ENCODE data around the gene SPECC1. TPM values are rescaled to one million over a fixed set of nuclear protein-coding genes. Genes with fewer than 3 reads are reported as not detected.

SPECC1 gene
- total RNA-seq, 2 donors from 2014 or later: 53.5 to 78.3 TPM

GRCh38 chr17:20205609-20206008 lies 196.4 kb downstream of the SPECC1 start:
- no peak for TF ChIP-seq CTCF (IDR thresholded peaks at IDR 0.05)
- intact Hi-C loops (cut with DNase I): loop anchor here (10.0 kb wide), 1 partner anchor 51 kb away; no protein-coding TSS in a partner anchor
- DNase-seq: peak; percentile 1
- no peaks in the 10 kb centered on the region for H3K4me1 ChIP-seq
- H3K27ac ChIP-seq: no peak overlapping the region
- H3K9me3 ChIP-seq: no peaks in the 10 kb centered on the region
- no peak overlapping the region for H3K9ac ChIP-seq (ENCODE audit: low read depth in 2 of 2, low read length in 2 of 2)
- no peak overlapping the region for H3K4me3 ChIP-seq
- H3K36me3 ChIP-seq: no peaks in the 10 kb centered on the region
- no peaks in the 10 kb centered on the region for H3K27me3 ChIP-seq

- H3K9ac ChIP-seq (ENCODE audit: low read depth in 2 of 2, low read length in 2 of 2): no peak overlapping the region
- no peak overlapping the region for H3K27ac ChIP-seq
- no peaks in the 10 kb centered on the region for H3K9me3 ChIP-seq
- no peaks in the 10 kb centered on the region for H3K27me3 ChIP-seq
- intact Hi-C loops (cut with DNase I): loop anchor here (10.0 kb wide), 1 partner anchor 51 kb away; no protein-coding TSS in a partner anchor
- H3K4me1 ChIP-seq: no peaks in the 10 kb centered on the region
- DNase-seq: no peak
- H3K4me3 ChIP-seq: no peak overlapping the region
- no peaks in the 10 kb centered on the region for H3K36me3 ChIP-seq
- no peak for TF ChIP-seq CTCF (IDR thresholded peaks at IDR 0.05)
Observed at GRCh38 chr17:20206068-20206467, 196.9 kb downstream of the SPECC1 start.

GRCh38 chr17:20206591-20206990 lies 197.4 kb downstream of the SPECC1 start:
- Histone ChIP-seq H3K27me3 (no peaks in the 10 kb centered on the region), H3K4me3 (no peak overlapping the region), H3K9ac (ENCODE audit: low read depth in 2 of 2, low read length in 2 of 2) (no peak overlapping the region), H3K4me1 (no peaks in the 10 kb centered on the region), H3K9me3 (no peaks in the 10 kb centered on the region), H3K27ac (no peak overlapping the region), H3K36me3 (no peaks in the 10 kb centered on the region)
- no peak for TF ChIP-seq CTCF (IDR thresholded peaks at IDR 0.05)
- intact Hi-C loops (cut with DNase I): loop anchor here (10.0 kb wide), 1 partner anchor 52 kb away; no protein-coding TSS in a partner anchor
- no peak for DNase-seq

- TF ChIP-seq CTCF (IDR thresholded peaks at IDR 0.05): no peak
- Histone ChIP-seq H3K4me1 (no peaks in the 10 kb centered on the region), H3K36me3 (no peaks in the 10 kb centered on the region), H3K4me3 (no peak overlapping the region), H3K9ac (ENCODE audit: low read depth in 2 of 2, low read length in 2 of 2) (no peak overlapping the region), H3K9me3 (no peaks in the 10 kb centered on the region), H3K27me3 (no peaks in the 10 kb centered on the region), H3K27ac (no peak overlapping the region)
- DNase-seq: no peak
- intact Hi-C loops (cut with DNase I): loop anchor here (10.0 kb wide), 1 partner anchor 53 kb away; no protein-coding TSS in a partner anchor
Observed at GRCh38 chr17:20207262-20207985, 198.3 kb downstream of the SPECC1 start.

GRCh38 chr17:20208717-20209116 lies 199.6 kb downstream of the SPECC1 start:
- intact Hi-C loops (cut with DNase I): loop anchor here (10.0 kb wide), 1 partner anchor 54 kb away; no protein-coding TSS in a partner anchor
- Histone ChIP-seq H3K27me3 (no peaks in the 10 kb centered on the region), H3K36me3 (no peaks in the 10 kb centered on the region), H3K4me1 (no peaks in the 10 kb centered on the region), H3K4me3 (no peak overlapping the region), H3K9me3 (no peaks in the 10 kb centered on the region), H3K9ac (ENCODE audit: low read depth in 2 of 2, low read length in 2 of 2) (no peak overlapping the region), H3K27ac (no peak overlapping the region)
- no peak for TF ChIP-seq CTCF (IDR thresholded peaks at IDR 0.05)
- no peak for DNase-seq
